H1 (cell line): Measurements from ENCODE around the gene KCNMA1.

Experiments
- BRCA1 ChIP-seq: IDR thresholded peaks from 2 replicates; pipeline ENCODE4 v1.6.1; 2012; ENCODE audit warnings: low read depth, low read length, improper control_type of control experiment
- CEBPB ChIP-seq: IDR thresholded peaks from 2 replicates; pipeline ENCODE4 v1.6.1; 2012; ENCODE audit warnings: low read depth, low read length
- POLR2A ChIP-seq, 2 experiments: IDR thresholded peaks; 1 replicate in 1 of 2; 2 replicates in 1 of 2; pipeline ENCODE4 v1.6.1; 2011; ENCODE audit warnings: low read depth in 2 of 2, low read length in 2 of 2, mild to moderate bottlenecking in 2 of 2; ENCODE audit errors: control extremely low read depth in 1 of 2
- RBBP5 ChIP-seq: IDR thresholded peaks from 2 replicates; pipeline ENCODE4 v1.7.1; 2012; ENCODE audit warnings: low read depth, mild to moderate bottlenecking, inconsistent platforms, low read length, moderate library complexity, borderline replicate concordance
- USF2 ChIP-seq: IDR thresholded peaks from 2 replicates; pipeline ENCODE4 v1.6.1; 2011; ENCODE audit warnings: low read length, improper control_type of control experiment
- YY1 ChIP-seq: IDR thresholded peaks from 2 replicates; pipeline ENCODE4 v1.6.1; 2011; ENCODE audit warnings: low read depth, mild to moderate bottlenecking, low read length
- TF ChIP-seq, protein P1 (sequence below), 3 experiments: IDR thresholded peaks; 1 replicate in 2 of 3; 2 replicates in 1 of 3; pipeline versions ENCODE4 v1.5.1 to v1.6.1; 2011; ENCODE audit warnings: low read length in 3 of 3, mild to moderate bottlenecking in 3 of 3, inconsistent platforms in 2 of 3, low read depth in 1 of 3, moderate library complexity in 1 of 3; ENCODE audit not compliant: insufficient read depth in 1 of 3; ENCODE audit errors: control extremely low read depth in 1 of 3

- TF ChIP-seq CEBPB (no peak), USF2 (no peak), YY1 (no peak), RBBP5 (no peak), POLR2A (IDR thresholded peaks at IDR 0.05; ENCODE audit: control extremely low read depth in 1 of 2, low read depth in 2 of 2, low read length in 2 of 2) (no peak), BRCA1 (no peak)
- TF ChIP-seq, protein P1, sequence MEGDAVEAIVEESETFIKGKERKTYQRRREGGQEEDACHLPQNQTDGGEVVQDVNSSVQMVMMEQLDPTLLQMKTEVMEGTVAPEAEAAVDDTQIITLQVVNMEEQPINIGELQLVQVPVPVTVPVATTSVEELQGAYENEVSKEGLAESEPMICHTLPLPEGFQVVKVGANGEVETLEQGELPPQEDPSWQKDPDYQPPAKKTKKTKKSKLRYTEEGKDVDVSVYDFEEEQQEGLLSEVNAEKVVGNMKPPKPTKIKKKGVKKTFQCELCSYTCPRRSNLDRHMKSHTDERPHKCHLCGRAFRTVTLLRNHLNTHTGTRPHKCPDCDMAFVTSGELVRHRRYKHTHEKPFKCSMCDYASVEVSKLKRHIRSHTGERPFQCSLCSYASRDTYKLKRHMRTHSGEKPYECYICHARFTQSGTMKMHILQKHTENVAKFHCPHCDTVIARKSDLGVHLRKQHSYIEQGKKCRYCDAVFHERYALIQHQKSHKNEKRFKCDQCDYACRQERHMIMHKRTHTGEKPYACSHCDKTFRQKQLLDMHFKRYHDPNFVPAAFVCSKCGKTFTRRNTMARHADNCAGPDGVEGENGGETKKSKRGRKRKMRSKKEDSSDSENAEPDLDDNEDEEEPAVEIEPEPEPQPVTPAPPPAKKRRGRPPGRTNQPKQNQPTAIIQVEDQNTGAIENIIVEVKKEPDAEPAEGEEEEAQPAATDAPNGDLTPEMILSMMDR (IDR thresholded peaks at IDR 0.05; ENCODE audit: control extremely low read depth in 1 of 3, insufficient read depth in 1 of 3, low read depth in 1 of 3, low read length in 3 of 3) = no peak
Measured at GRCh38 chr10:77550378-77550777, 87.2 kb downstream of the KCNMA1 start.
